B cell (primary cell): ENCODE results near the gene COQ10B.

Experiments used
- EZH2 ChIP-seq: IDR thresholded peaks from 2 replicates; pipeline ENCODE4 v1.6.1; 2012; ENCODE audit warnings: borderline replicate concordance, low read depth, mild to moderate bottlenecking, moderate library complexity, low read length; ENCODE audit not compliant: insufficient read depth, poor library complexity, severe bottlenecking
- TF ChIP-seq, protein P1 (sequence below): fragments of 200-600 bp; IDR thresholded peaks from one replicate; pipeline ENCODE4 v1.8.0; 2022; ENCODE audit warnings: antibody characterized with exemption, mild to moderate bottlenecking

DNA sequence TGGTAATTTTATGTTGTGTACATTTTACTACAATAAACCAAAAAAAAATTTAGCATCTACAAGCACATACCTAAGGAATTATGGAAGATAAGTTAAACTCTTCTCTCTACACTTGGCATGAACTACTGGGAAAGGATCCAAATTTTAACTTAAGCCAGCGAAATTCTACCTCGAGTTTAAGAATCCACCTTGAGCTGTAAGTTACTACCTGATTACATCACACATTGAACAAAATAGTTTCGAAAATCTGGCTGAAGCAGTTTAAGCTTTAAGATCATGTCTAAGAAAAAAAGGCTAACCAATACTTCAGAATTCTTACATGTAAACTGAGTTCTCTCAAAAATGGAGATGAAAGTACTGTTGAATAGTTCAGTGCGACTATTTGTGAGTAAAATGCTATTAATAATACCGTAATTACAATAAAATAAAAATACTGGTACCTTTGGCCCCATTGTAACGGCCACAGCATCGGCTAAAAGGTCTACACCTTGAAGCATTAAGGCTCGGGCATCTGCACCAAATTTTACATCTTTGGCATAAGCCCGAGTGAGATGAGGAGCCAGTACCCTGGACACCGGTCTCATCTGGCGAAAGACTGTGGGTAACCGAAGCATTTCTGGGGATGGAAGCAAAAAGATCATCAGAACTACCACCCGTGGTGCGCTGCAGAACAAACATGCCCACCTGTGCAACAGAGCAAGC, 45.0 kb downstream of the COQ10B start:
- TF ChIP-seq, protein P1, sequence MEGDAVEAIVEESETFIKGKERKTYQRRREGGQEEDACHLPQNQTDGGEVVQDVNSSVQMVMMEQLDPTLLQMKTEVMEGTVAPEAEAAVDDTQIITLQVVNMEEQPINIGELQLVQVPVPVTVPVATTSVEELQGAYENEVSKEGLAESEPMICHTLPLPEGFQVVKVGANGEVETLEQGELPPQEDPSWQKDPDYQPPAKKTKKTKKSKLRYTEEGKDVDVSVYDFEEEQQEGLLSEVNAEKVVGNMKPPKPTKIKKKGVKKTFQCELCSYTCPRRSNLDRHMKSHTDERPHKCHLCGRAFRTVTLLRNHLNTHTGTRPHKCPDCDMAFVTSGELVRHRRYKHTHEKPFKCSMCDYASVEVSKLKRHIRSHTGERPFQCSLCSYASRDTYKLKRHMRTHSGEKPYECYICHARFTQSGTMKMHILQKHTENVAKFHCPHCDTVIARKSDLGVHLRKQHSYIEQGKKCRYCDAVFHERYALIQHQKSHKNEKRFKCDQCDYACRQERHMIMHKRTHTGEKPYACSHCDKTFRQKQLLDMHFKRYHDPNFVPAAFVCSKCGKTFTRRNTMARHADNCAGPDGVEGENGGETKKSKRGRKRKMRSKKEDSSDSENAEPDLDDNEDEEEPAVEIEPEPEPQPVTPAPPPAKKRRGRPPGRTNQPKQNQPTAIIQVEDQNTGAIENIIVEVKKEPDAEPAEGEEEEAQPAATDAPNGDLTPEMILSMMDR: no peak
- no peak for TF ChIP-seq EZH2
